Naive thymus-derived CD4-positive, alpha-beta T cell (primary cell): ENCODE measurements around the gene DDX20. TPM values are rescaled to one million over a fixed set of nuclear protein-coding genes. Genes with fewer than 3 reads are reported as not detected.
"Not testable (repeated sequence)": the region's sequence is repeated elsewhere in the genome, so short reads cannot be mapped to it uniquely, and the experiment has no call there.

Experiments
- ATAC-seq: fragments of 150-1000 bp; cut with Tn5 transposase; 2 replicates; pipeline ENCODE4 v1.10.0; 2021; ENCODE audit warnings: mild to moderate bottlenecking, moderate library complexity
- CTCF ChIA-PET: fragments of 350-600 bp; sonication (Branson Sonifier 250); formaldehyde crosslinking; loops from one replicate; lab custom pipeline; 2021; ENCODE audit warnings: antibody characterized with exemption; lab: Charles Lee
- POLR2A ChIA-PET: fragments of 350-600 bp; sonication (Branson Sonifier 250); formaldehyde crosslinking; loops from one replicate; lab custom pipeline; 2021; ENCODE audit warnings: antibody characterized with exemption, inconsistent platforms; lab: Charles Lee
- DNase-seq, 9 donors: peaks; one replicate each; pipeline versions ENCODE4 v3.0.0 to v3.0.0-alpha.2; 2020 to 2022; ENCODE audit warnings: mixed read lengths in 1 of 9
- H3K27ac ChIP-seq: one replicate; pipeline ENCODE4 v1.7.0; 2013; ENCODE audit warnings: mild to moderate bottlenecking, low read depth, low read length, moderate library complexity
- H3K27me3 ChIP-seq, 2 donors: one replicate each; pipeline ENCODE4 v1.7.0; 2013; ENCODE audit warnings: low read length in 2 of 2, mild to moderate bottlenecking in 2 of 2, moderate library complexity in 2 of 2; ENCODE audit not compliant: control insufficient read depth in 2 of 2, insufficient read depth in 2 of 2
- H3K36me3 ChIP-seq, 3 experiments: 1 replicate in 2 of 3; 2 replicates in 1 of 3; pipeline ENCODE4 v1.7.0; 2013; ENCODE audit warnings: low read length in 3 of 3, mild to moderate bottlenecking in 3 of 3, moderate library complexity in 1 of 3; ENCODE audit not compliant: insufficient read depth in 3 of 3, control insufficient read depth in 2 of 3
- H3K4me1 ChIP-seq, 2 donors: one replicate each; pipeline ENCODE4 v1.7.0; 2013; ENCODE audit warnings: low read length in 2 of 2, mild to moderate bottlenecking in 2 of 2, moderate library complexity in 1 of 2; ENCODE audit not compliant: control insufficient read depth in 2 of 2, insufficient read depth in 2 of 2
- H3K4me3 ChIP-seq: 2 replicates; pipeline ENCODE4 v1.7.0; 2013; ENCODE audit warnings: mild to moderate bottlenecking, low read length
- H3K9me3 ChIP-seq, 3 experiments: 1 replicate in 2 of 3; 2 replicates in 1 of 3; pipeline ENCODE4 v1.7.0; 2013; ENCODE audit warnings: low read length in 3 of 3; ENCODE audit not compliant: control insufficient read depth in 2 of 3
- H3K27ac Mint-ChIP-seq, 9 donors: one replicate each; pipeline ENCODE4 v1.8.0; 2020 to 2022; ENCODE audit warnings: mixed read lengths in 9 of 9, mild to moderate bottlenecking in 8 of 9, moderate library complexity in 5 of 9, inconsistent platforms in 2 of 9
- H3K27me3 Mint-ChIP-seq, 5 donors: one replicate each; pipeline ENCODE4 v1.8.0; 2021 to 2022; ENCODE audit warnings: mixed read lengths in 5 of 5, mild to moderate bottlenecking in 1 of 5
- H3K36me3 Mint-ChIP-seq, 5 donors: one replicate each; pipeline ENCODE4 v1.8.0; 2020 to 2022; ENCODE audit warnings: mixed read lengths in 5 of 5, mild to moderate bottlenecking in 3 of 5, inconsistent platforms in 1 of 5
- H3K4me1 Mint-ChIP-seq, 7 donors: one replicate each; pipeline ENCODE4 v1.8.0; 2020 to 2022; ENCODE audit warnings: mixed read lengths in 7 of 7, mild to moderate bottlenecking in 3 of 7, inconsistent platforms in 1 of 7
- H3K4me3 Mint-ChIP-seq, 10 donors: one replicate each; pipeline ENCODE4 v1.8.0; 2020 to 2022; ENCODE audit warnings: mild to moderate bottlenecking in 10 of 10, mixed read lengths in 10 of 10, moderate library complexity in 6 of 10, inconsistent platforms in 2 of 10
- H3K9me3 Mint-ChIP-seq, 11 donors: one replicate each; pipeline ENCODE4 v1.8.0; 2020 to 2022; ENCODE audit warnings: mixed read lengths in 11 of 11, mild to moderate bottlenecking in 4 of 11, inconsistent platforms in 1 of 11, moderate library complexity in 1 of 11
- intact Hi-C, 2 donors: fragments of 100-400 bp; cut with micrococcal nuclease; formaldehyde crosslinking; loops; one replicate each; pipeline ENCODE4 v1.15.1; 2023
- polyA plus RNA-seq, 2 donors: library from polyadenylated mRNA; unstranded; fragments of 300-500 nt; fragmentation: Illumina TruSeq; gene quantifications; one replicate each; pipeline ENCODE4 v1.2.3, GENCODE V29; 2021
- total RNA-seq, 6 experiments: library from RNA in 5 of 6; stranded (reverse) in 5 of 6; gene quantifications; 1 replicate in 5 of 6; 2 replicates in 1 of 6; pipeline ENCODE4 v1.2.3 and lab custom pipeline; 2021 to 2026

DDX20 gene
- total and polyA plus RNA-seq, 7 experiments from 2014 or later: 11.6 to 27.0 (median 18.7) TPM

DNA sequence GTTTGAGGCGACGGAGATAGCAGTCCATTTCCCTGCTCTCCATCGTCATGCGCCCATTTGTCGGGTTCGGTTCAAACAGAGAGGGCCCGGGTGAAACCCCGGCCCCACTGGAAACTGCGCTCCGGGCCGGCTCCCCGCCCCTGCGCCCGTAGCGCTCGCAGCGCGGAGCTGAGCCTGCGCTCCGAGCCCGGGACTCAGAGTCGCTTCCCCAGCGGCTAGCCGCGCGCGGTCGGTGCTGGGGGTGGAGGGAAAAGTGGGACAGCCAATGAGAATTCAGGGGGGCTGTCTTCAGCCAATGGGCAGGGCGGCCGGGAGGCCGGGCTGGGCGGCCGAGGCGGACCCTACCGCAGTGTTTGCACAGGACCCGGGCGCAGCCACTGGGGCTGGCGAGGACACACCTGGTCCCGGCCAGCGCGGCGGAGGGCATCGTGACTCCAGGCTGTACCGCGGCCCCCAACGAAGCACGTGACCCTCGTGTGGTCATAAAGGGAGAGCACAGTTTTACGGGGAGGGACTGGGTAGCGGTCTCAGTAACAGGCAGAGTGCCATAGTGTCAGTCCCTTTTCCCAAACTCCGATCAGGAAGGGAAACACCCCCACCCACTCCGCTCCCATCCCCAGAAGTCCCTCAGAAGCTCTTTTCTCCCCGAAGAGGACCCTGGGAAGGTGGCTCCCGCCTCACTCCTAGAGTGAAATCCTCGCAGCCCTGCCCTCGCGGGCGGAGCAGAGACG is 16.3 kb upstream of the DDX20 start, which contains the start of gene INKA2:
Gene INKA2, minus strand, starts transcription at position 202 of the 731 bp plus-strand sequence. Its CDS starts 153 bp downstream, at position 49.
- Mint-ChIP-seq H3K9me3 (no peaks in the 10 kb centered on the region), H3K36me3 (no peaks in the 10 kb centered on the region), H3K27me3 (peaks cover 20 to 46% (median 30%) of the 10 kb centered on the region in 5 donors), H3K4me3 (peak within 1 kb of the TSS; percentile 82 to 95 (median 88)), H3K27ac (peak within 1 kb of the TSS in 6 of 9 donors; percentile 33 to 71 (median 55)), H3K4me1 (peaks cover 15 to 21% (median 16%) of the 10 kb centered on the region in 7 donors)
- Histone ChIP-seq H3K4me3 (peak within 1 kb of the TSS; percentile 75), H3K27me3 (peaks cover 6 to 17% of the 10 kb centered on the region in 2 donors), H3K9me3 (no peaks in the 10 kb centered on the region), H3K4me1 (peaks cover 8 to 10% of the 10 kb centered on the region in 2 donors), H3K27ac (no peak within 1 kb of the TSS), H3K36me3 (no peaks in the 10 kb centered on the region)
- ChIA-PET CTCF (interaction anchor here (0.7 to 1.5 kb wide), 3 partner anchors 12 to 30 kb away, joined by 3 to 4 read pairs (median 3); no protein-coding TSS in a partner anchor), POLR2A (interaction anchor here (1.1 to 1.9 kb wide), 3 partner anchors 10 to 231 kb away, joined by 3 to 6 read pairs (median 3); no protein-coding TSS in a partner anchor)
- ATAC-seq (peak; percentile 84), DNase-seq (peak in 7 of 9 donors; percentile 22 to 87 (median 33))
- intact Hi-C loops: loop anchor here (1.0 to 5.0 kb wide), 7 partner anchors 8 to 537 kb away; partner anchors contain the start of genes DDX20 (in 2 of the 2), ATP5PB (in 1 of the 2), DENND2D (in 1 of the 2) and WDR77 (in 1 of the 2)

DNA sequence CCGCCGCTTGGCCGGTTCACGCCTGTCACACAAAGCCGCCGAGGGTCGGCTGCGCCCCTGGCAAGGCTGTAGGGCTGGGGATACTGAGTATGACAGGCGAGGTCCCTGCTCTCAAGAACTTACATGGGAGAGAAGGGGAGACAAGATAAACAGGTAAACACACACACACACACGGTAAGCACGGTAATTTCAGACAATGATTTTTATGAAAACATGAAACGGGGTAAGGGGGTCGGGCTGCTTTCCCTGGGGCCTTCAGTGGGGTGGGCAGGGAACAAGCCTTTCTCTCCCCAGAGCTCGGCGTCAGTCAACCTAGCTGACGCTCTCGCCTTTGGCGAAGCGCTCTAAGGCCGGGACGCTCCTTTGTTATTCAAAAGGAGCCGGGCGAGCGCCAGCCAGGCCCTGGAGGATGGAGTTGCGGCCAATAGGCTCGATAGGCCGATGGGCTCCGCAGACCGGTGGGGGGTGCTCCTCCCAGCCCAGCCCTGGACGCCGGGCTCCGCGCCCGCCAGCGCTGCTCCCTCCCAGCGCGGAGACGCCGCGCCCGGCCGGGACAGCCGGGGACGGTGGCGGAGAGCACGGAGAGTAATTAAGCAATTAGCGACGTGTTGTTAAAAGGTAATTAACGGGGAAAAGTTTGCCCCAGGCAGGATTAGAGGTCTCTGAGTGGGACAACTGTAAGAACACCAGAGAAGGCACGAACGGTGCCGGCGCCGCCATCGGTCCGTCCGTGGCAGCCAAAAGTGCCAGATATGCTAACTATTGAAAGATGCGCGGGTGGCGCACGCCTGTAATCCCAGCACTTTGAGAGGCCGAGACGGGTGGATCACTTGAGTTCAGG is 15.6 kb upstream of the DDX20 start:
- intact Hi-C loops: loop anchor here (1.0 to 10.0 kb wide), 8 partner anchors 7 to 1105 kb away; partner anchors contain the start of genes DDX20 (in 2 of the 2), ATP5PB (in 1 of the 2), DENND2D (in 1 of the 2) and WDR77 (in 1 of the 2)
- Histone ChIP-seq H3K9me3 (no peaks in the 10 kb centered on the region), H3K27me3 (peaks cover 6 to 17% of the 10 kb centered on the region in 2 donors), H3K4me3 (peak overlapping the region; percentile 75), H3K4me1 (peaks cover 8 to 10% of the 10 kb centered on the region in 2 donors), H3K27ac (no peak overlapping the region), H3K36me3 (no peaks in the 10 kb centered on the region)
- Mint-ChIP-seq H3K36me3 (no peaks in the 10 kb centered on the region), H3K27ac (peak overlapping the region in 4 of 9 donors; percentile 30 to 56 (median 33)), H3K4me1 (peaks cover 15 to 21% (median 16%) of the 10 kb centered on the region in 7 donors), H3K27me3 (peaks cover 20 to 50% (median 30%) of the 10 kb centered on the region in 5 donors), H3K9me3 (no peaks in the 10 kb centered on the region), H3K4me3 (peak overlapping the region; percentile 81 to 95 (median 87))
- POLR2A ChIA-PET: interaction anchor here (0.7 to 1.3 kb wide), 2 partner anchors 11 to 354 kb away, joined by 3 read pairs; no protein-coding TSS in a partner anchor
- ATAC-seq: peak; percentile 22
- CTCF ChIA-PET: interaction anchor here (1.1 to 1.5 kb wide), 2 partner anchors 11 to 15 kb away, joined by 3 to 4 read pairs; no protein-coding TSS in a partner anchor
- DNase-seq: peak in 7 of 9 donors; percentile 14 to 32 (median 22)

DNA sequence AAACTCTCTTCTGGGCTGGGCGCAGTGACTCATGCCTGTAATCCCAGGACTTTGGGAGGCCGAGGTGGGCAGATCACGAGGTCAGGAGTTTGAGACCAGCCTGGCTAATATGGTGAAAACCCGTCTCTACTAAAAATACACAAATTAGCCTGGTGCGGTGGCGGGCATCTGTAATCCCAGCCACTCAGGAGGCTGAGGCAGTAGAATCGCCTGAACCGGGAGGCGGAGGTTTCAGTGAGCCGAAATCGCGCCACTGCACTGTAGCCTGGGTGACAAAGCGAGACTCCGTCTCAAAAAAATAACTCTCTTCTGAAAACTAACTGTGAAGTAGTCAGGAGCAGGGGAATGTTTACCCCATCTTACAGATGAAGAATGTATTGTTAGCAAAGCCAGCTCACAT is 13.4 kb upstream of the DDX20 start:
- H3K27ac Mint-ChIP-seq, H3K27ac ChIP-seq, H3K4me3 Mint-ChIP-seq, H3K9me3 Mint-ChIP-seq, H3K36me3 ChIP-seq, CTCF ChIA-PET, H3K9me3 ChIP-seq, H3K36me3 Mint-ChIP-seq, H3K4me3 ChIP-seq, ATAC-seq: not testable (repeated sequence)
- peaks cover 5 to 15% of the 10 kb centered on the region in 2 donors for H3K27me3 ChIP-seq
- H3K4me1 ChIP-seq: peaks cover 8 to 10% of the 10 kb centered on the region in 2 donors
- DNase-seq: peak in 1 of 9 donors; percentile 20
- Mint-ChIP-seq H3K27me3 (peaks cover 20 to 50% (median 25%) of the 10 kb centered on the region in 5 donors), H3K4me1 (peaks cover 14 to 27% (median 16%) of the 10 kb centered on the region in 7 donors)
- POLR2A ChIA-PET: interaction anchor here (1.0 kb wide), 1 partner anchor 13 kb away, joined by 3 read pairs; no protein-coding TSS in a partner anchor
- intact Hi-C loops: loop anchor here in 1 of 2 donors (10.0 kb wide), 1 partner anchor 1107 kb away; no protein-coding TSS in a partner anchor

DNA sequence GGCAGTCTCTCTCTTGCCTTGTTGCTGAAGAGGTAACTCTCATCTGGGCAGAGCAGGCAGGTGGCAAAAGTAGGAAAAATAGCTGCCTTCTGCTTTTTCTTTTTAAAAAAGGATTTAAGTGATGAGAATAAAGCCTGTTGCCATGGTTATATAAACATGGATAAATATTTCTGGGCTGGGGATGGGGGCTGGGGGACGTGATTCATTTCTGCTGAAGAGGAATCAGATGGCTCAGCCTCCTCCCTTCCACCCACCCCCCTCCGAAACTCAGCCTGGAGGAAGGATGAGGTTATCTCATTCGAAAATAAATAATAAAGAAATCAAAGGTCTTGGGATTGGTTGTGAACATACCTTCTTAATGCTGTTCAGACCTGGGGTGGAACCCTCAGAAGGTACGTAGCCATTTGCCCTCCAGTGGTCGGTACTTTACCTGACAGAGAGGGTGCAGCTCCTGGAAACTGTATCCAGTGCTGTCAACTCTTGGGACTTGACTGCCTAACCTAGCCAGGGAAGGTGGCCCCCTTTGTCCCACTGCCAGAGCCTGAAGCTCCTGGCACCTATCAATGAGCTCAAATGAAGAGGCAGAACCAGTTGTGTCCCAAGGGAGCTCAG is 12.7 kb upstream of the DDX20 start:
- H3K27ac ChIP-seq: no peak overlapping the region

DNA sequence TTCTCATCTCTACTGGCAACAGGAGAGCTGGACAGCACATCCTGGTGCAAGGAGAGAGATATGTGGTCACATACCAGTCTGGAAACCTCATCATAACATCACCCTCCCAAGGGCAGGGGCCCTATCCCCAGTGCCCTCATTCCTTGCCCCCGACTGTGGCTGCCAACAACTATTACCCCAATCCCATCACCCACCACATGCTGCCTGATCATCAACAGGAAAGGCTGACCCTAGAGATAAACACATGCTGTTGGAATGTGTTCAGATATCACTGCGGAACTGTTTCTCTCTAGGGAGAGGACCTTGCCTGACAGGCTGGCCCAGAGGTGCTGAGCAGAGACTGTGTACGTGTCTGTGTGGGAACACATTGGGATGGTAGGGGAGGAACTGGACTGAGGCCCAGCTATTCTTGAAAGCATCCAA is 12.0 kb upstream of the DDX20 start:
- no peak overlapping the region for H3K27ac Mint-ChIP-seq
- DNase-seq: peak in 1 of 9 donors; percentile 15
- Histone ChIP-seq H3K9me3 (no peaks in the 10 kb centered on the region), H3K27ac (no peak overlapping the region), H3K27me3 (peaks cover 3 to 6% of the 10 kb centered on the region in 2 donors), H3K36me3 (no peaks in the 10 kb centered on the region), H3K4me1 (no peaks in the 10 kb centered on the region), H3K4me3 (no peak overlapping the region)
- CTCF ChIA-PET: interaction anchor here (1.5 to 1.9 kb wide), 2 partner anchors 11 to 29 kb away, joined by 4 to 5 read pairs; no protein-coding TSS in a partner anchor
- no peaks in the 10 kb centered on the region for H3K36me3 Mint-ChIP-seq
- H3K9me3 Mint-ChIP-seq: no peaks in the 10 kb centered on the region
- POLR2A ChIA-PET: interaction anchor here (0.6 to 1.1 kb wide), 2 partner anchors 17 to 23 kb away, joined by 3 to 6 read pairs; no protein-coding TSS in a partner anchor
- H3K27me3 Mint-ChIP-seq: peaks cover 15 to 50% (median 17%) of the 10 kb centered on the region in 5 donors
- H3K4me3 Mint-ChIP-seq: no peak overlapping the region
- ATAC-seq: no peak
- intact Hi-C loops: loop anchor here in 1 of 2 donors (10.0 kb wide), 1 partner anchor 1109 kb away; no protein-coding TSS in a partner anchor
- peaks cover 5 to 23% (median 10%) of the 10 kb centered on the region in 7 donors for H3K4me1 Mint-ChIP-seq

More for the DNA sequence above, 12.7 kb upstream of the DDX20 start:
- Mint-ChIP-seq H3K4me3 (no peak overlapping the region), H3K4me1 (peaks cover 7 to 25% (median 11%) of the 10 kb centered on the region in 7 donors), H3K36me3 (no peaks in the 10 kb centered on the region), H3K27ac (no peak overlapping the region), H3K9me3 (no peaks in the 10 kb centered on the region), H3K27me3 (peaks cover 16 to 50% (median 20%) of the 10 kb centered on the region in 5 donors)
- ChIA-PET CTCF (interaction anchor here (1.5 to 1.9 kb wide), 2 partner anchors 12 to 28 kb away, joined by 4 to 5 read pairs; no protein-coding TSS in a partner anchor), POLR2A (interaction anchor here (0.5 to 1.1 kb wide), 3 partner anchors 17 to 303 kb away, joined by 3 to 4 read pairs (median 3); no protein-coding TSS in a partner anchor)
- H3K9me3 ChIP-seq: no peaks in the 10 kb centered on the region
- H3K4me1 ChIP-seq: peaks cover 3 to 4% of the 10 kb centered on the region in 2 donors
- ATAC-seq: no peak
- intact Hi-C loops: loop anchor here in 1 of 2 donors (10.0 kb wide), 1 partner anchor 1108 kb away; no protein-coding TSS in a partner anchor
- H3K4me3 ChIP-seq: no peak overlapping the region
- H3K36me3 ChIP-seq: no peaks in the 10 kb centered on the region
- peak in 1 of 9 donors; percentile 15 for DNase-seq
- H3K27me3 ChIP-seq: peaks cover 3 to 8% of the 10 kb centered on the region in 2 donors
